ENCODE measurements around the gene TUBAL3.

GRCh38 chr10:5365928-5366327, 38.7 kb downstream of the TUBAL3 start:
- TF ChIP-seq CTCF (IDR thresholded peaks at IDR 0.05) (no peak), EHMT2 (IDR thresholded peaks at IDR 0.05; ENCODE audit: low read depth) (no peak), JUN (IDR thresholded peaks at IDR 0.05) (no peak), HMGXB4 (CRISPR knock-in tag; IDR thresholded peaks at IDR 0.05; ENCODE audit: borderline replicate concordance) (no peak), MYC (IDR thresholded peaks at IDR 0.05; ENCODE audit: borderline replicate concordance, low read length) (no peak), ZSCAN20 (CRISPR knock-in tag; IDR thresholded peaks at IDR 0.05) (no peak), REST (IDR thresholded peaks at IDR 0.05) (no peak), KDM1A (IDR thresholded peaks at IDR 0.05; ENCODE audit: low read depth) (no peak), ZC3H11A (IDR thresholded peaks at IDR 0.05) (no peak), NFE2L2 (conservative IDR thresholded peaks at IDR 0.05; ENCODE audit: low read length) (no peak), HOXA7 (CRISPR knock-in tag; IDR thresholded peaks at IDR 0.05) (no peak), RAD21 (conservative IDR thresholded peaks at IDR 0.05 in 1 of 2, IDR thresholded peaks at IDR 0.05 in 1 of 2) (no peak), CEBPB (IDR thresholded peaks at IDR 0.05) (no peak)
